K562 (cell line): ENCODE data around the gene ERN1. TPM values are rescaled to one million over a fixed set of nuclear protein-coding genes. Genes with fewer than 3 reads are reported as not detected.
A peak's percentile ranks its signal among the peaks of the same experiment; 100 is the strongest.

Experiments
- CCAR2 ChIP-seq: fragments of 200-400 bp; formaldehyde crosslinking; IDR thresholded peaks from 2 replicates; pipeline ENCODE4 v1.6.1; 2017; ENCODE audit warnings: mild to moderate bottlenecking, low read depth, low read length
- HNRNPH1 ChIP-seq: fragments of 200-400 bp; formaldehyde crosslinking; optimal IDR thresholded peaks from 2 replicates; pipeline ENCODE3; 2017; ENCODE audit warnings: low read depth, mild to moderate bottlenecking, low read length, moderate library complexity
- NUFIP1 ChIP-seq: fragments of 450-650 bp; IDR thresholded peaks from 2 replicates; pipeline ENCODE4 v1.6.1; 2018; ENCODE audit not compliant: partially characterized antibody
- ZNF175 ChIP-seq: fragments of 200-800 bp; sonication (Bioruptor generic); IDR thresholded peaks from 2 replicates; pipeline ENCODE4 v1.6.1; 2016; ENCODE audit warnings: low read depth, mild to moderate bottlenecking, missing genetic modification characterization, missing compliant biosample characterization
- polyA plus RNA-seq, 8 experiments: library from polyadenylated mRNA; depleted of rRNA in 4 of 8; stranded (reverse) in 5 of 8; unstranded in 3 of 8; fragments of >200 nt; fragmentation: Nextera tagmentation in 2 of 8; fragmentation: Illumina TruSeq in 1 of 8; extraction: Ambion mirVana in 2 of 8; extraction: Trizol in 1 of 8; gene quantifications; 2 replicates each; pipeline versions ENCODE4 v1.2.1 to v1.2.3, GENCODE V29; 2011 to 2014; ENCODE audit warnings: inconsistent platforms in 1 of 8, missing spikeins in 1 of 8
- total RNA-seq, 7 experiments: library from RNA; depleted of rRNA in 6 of 7; stranded (reverse); fragments of >200 nt in 6 of 7; fragmentation: Illumina TruSeq in 2 of 7; extraction: Trizol in 2 of 7; gene quantifications; 2 replicates each; pipeline versions ENCODE4 v1.2.1 to v1.2.3, GENCODE V29; 2011 to 2021; ENCODE audit warnings: low replicate concordance in 1 of 7
- TF ChIP-seq, protein P1 (sequence below): fragments of 450-650 bp; IDR thresholded peaks from 2 replicates; pipeline ENCODE4 v1.6.1; 2017; ENCODE audit warnings: antibody characterized with exemption, mild to moderate bottlenecking
- TF ChIP-seq, protein P2 (sequence below): fragments of 250-450 bp; sonication (Bioruptor Pico); IDR thresholded peaks from 2 replicates; pipeline ENCODE4 v1.5.0; 2021
- TF ChIP-seq, protein P3 (sequence below): sonication (generic); formaldehyde crosslinking; IDR thresholded peaks from 2 replicates; pipeline ENCODE4 v1.8.1; 2023; ENCODE audit warnings: missing genetic modification reagents, mild to moderate bottlenecking, borderline replicate concordance
- TF ChIP-seq, protein P4 (sequence below): fragments of 250-450 bp; sonication (Bioruptor Pico); IDR thresholded peaks from 2 replicates; pipeline ENCODE4 v1.4.0; 2020; ENCODE audit warnings: mild to moderate bottlenecking
- TF ChIP-seq, protein P5 (sequence below): fragments of 250-450 bp; sonication (Bioruptor Pico); IDR thresholded peaks from 2 replicates; pipeline ENCODE4 v1.5.0; 2022; ENCODE audit warnings: mild to moderate bottlenecking

Gene ERN1
- total and polyA plus RNA-seq, 9 of the 15 experiments (the other 6 are each of a cell fraction or from before 2014, with no cell fraction given), result 2.1 to 22.5 (median 7.3) TPM

DNA sequence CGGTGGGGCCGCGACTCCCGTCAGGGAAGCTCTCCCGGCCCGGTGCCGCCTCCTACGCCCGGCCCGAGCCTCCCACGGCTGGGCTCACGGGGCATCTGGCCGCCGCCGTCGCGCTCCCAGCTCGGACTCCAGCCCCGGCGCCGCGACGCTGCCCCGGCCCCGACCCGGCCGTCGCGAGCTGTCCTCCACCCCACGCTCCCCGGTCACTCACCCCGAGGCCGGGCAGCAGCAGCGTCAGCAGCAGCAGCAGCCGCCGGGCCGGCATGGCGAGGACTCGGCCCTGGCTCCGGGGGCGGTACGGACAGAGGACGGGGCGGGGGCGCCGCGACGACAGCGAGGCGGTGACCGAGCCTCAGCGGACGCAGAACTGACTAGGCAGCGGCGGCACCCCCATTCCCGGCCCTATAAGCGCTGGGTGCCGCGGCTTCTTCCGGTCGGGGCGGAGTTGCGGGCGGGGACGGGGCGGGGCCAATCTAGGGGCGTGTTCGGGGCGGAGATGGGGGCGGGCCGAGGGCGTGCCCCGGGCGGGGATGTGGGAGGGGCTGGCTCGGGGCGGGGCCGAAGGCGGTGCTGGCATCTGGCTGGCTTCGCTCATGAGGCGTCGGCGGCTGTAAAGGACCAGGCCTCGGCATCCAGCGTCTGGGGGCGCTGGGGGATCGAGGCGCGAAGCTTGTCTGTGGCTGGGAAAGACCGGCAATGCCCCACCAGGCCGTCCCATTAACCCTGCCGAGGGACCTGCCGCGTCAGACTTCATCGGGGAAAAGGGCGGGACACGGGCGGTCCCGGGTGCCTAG lies at the start of gene ERN1 (continued):
- TF ChIP-seq, protein P1, sequence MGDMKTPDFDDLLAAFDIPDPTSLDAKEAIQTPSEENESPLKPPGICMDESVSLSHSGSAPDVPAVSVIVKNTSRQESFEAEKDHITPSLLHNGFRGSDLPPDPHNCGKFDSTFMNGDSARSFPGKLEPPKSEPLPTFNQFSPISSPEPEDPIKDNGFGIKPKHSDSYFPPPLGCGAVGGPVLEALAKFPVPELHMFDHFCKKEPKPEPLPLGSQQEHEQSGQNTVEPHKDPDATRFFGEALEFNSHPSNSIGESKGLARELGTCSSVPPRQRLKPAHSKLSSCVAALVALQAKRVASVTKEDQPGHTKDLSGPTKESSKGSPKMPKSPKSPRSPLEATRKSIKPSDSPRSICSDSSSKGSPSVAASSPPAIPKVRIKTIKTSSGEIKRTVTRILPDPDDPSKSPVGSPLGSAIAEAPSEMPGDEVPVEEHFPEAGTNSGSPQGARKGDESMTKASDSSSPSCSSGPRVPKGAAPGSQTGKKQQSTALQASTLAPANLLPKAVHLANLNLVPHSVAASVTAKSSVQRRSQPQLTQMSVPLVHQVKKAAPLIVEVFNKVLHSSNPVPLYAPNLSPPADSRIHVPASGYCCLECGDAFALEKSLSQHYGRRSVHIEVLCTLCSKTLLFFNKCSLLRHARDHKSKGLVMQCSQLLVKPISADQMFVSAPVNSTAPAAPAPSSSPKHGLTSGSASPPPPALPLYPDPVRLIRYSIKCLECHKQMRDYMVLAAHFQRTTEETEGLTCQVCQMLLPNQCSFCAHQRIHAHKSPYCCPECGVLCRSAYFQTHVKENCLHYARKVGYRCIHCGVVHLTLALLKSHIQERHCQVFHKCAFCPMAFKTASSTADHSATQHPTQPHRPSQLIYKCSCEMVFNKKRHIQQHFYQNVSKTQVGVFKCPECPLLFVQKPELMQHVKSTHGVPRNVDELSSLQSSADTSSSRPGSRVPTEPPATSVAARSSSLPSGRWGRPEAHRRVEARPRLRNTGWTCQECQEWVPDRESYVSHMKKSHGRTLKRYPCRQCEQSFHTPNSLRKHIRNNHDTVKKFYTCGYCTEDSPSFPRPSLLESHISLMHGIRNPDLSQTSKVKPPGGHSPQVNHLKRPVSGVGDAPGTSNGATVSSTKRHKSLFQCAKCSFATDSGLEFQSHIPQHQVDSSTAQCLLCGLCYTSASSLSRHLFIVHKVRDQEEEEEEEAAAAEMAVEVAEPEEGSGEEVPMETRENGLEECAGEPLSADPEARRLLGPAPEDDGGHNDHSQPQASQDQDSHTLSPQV, result peak; percentile 75
- TF ChIP-seq, protein P2, sequence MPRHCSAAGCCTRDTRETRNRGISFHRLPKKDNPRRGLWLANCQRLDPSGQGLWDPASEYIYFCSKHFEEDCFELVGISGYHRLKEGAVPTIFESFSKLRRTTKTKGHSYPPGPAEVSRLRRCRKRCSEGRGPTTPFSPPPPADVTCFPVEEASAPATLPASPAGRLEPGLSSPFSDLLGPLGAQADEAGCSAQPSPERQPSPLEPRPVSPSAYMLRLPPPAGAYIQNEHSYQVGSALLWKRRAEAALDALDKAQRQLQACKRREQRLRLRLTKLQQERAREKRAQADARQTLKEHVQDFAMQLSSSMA (CRISPR knock-in tag), result no peak
- TF ChIP-seq, protein P3, sequence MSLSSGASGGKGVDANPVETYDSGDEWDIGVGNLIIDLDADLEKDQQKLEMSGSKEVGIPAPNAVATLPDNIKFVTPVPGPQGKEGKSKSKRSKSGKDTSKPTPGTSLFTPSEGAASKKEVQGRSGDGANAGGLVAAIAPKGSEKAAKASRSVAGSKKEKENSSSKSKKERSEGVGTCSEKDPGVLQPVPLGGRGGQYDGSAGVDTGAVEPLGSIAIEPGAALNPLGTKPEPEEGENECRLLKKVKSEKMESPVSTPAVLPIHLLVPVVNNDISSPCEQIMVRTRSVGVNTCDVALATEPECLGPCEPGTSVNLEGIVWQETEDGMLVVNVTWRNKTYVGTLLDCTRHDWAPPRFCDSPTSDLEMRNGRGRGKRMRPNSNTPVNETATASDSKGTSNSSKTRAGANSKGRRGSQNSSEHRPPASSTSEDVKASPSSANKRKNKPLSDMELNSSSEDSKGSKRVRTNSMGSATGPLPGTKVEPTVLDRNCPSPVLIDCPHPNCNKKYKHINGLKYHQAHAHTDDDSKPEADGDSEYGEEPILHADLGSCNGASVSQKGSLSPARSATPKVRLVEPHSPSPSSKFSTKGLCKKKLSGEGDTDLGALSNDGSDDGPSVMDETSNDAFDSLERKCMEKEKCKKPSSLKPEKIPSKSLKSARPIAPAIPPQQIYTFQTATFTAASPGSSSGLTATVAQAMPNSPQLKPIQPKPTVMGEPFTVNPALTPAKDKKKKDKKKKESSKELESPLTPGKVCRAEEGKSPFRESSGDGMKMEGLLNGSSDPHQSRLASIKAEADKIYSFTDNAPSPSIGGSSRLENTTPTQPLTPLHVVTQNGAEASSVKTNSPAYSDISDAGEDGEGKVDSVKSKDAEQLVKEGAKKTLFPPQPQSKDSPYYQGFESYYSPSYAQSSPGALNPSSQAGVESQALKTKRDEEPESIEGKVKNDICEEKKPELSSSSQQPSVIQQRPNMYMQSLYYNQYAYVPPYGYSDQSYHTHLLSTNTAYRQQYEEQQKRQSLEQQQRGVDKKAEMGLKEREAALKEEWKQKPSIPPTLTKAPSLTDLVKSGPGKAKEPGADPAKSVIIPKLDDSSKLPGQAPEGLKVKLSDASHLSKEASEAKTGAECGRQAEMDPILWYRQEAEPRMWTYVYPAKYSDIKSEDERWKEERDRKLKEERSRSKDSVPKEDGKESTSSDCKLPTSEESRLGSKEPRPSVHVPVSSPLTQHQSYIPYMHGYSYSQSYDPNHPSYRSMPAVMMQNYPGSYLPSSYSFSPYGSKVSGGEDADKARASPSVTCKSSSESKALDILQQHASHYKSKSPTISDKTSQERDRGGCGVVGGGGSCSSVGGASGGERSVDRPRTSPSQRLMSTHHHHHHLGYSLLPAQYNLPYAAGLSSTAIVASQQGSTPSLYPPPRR, result peak; percentile 83; the same call in 1 of the 2 replicates
- TF ChIP-seq, protein P4, sequence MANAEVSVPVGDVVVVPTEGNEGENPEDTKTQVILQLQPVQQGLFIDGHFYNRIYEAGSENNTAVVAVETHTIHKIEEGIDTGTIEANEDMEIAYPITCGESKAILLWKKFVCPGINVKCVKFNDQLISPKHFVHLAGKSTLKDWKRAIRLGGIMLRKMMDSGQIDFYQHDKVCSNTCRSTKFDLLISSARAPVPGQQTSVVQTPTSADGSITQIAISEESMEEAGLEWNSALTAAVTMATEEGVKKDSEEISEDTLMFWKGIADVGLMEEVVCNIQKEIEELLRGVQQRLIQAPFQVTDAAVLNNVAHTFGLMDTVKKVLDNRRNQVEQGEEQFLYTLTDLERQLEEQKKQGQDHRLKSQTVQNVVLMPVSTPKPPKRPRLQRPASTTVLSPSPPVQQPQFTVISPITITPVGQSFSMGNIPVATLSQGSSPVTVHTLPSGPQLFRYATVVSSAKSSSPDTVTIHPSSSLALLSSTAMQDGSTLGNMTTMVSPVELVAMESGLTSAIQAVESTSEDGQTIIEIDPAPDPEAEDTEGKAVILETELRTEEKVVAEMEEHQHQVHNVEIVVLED (CRISPR knock-in tag), result peak; percentile 48; the same call in 1 of the 2 replicates
- TF ChIP-seq NUFIP1, result no peak
- TF ChIP-seq HNRNPH1, result no peak
- no peak for TF ChIP-seq ZNF175 (CRISPR knock-in tag)
- no peak for TF ChIP-seq CCAR2
- TF ChIP-seq, protein P5, sequence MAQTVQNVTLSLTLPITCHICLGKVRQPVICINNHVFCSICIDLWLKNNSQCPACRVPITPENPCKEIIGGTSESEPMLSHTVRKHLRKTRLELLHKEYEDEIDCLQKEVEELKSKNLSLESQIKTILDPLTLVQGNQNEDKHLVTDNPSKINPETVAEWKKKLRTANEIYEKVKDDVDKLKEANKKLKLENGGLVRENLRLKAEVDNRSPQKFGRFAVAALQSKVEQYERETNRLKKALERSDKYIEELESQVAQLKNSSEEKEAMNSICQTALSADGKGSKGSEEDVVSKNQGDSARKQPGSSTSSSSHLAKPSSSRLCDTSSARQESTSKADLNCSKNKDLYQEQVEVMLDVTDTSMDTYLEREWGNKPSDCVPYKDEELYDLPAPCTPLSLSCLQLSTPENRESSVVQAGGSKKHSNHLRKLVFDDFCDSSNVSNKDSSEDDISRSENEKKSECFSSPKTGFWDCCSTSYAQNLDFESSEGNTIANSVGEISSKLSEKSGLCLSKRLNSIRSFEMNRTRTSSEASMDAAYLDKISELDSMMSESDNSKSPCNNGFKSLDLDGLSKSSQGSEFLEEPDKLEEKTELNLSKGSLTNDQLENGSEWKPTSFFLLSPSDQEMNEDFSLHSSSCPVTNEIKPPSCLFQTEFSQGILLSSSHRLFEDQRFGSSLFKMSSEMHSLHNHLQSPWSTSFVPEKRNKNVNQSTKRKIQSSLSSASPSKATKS (CRISPR knock-in tag), result no peak
